Adrenal gland (tissue), 5 donors: ENCODE results near the gene SAMD9.

Source experiments
- CTCF ChIP-seq, 6 experiments: fragments of 450-650 bp in 4 of 6; fragments of 200-600 bp in 2 of 6; sonication (generic) in 1 of 6; IDR thresholded peaks; 1 replicate in 5 of 6; 2 replicates in 1 of 6; pipeline versions ENCODE4 v1.5.1 to v1.8.0; 2016 to 2021; ENCODE audit warnings: antibody characterized with exemption in 6 of 6, mild to moderate bottlenecking in 2 of 6, moderate library complexity in 1 of 6
- POLR2A ChIP-seq, 2 donors: fragments of 450-650 bp; IDR thresholded peaks; one replicate each; pipeline ENCODE4 v1.6.1; 2017; ENCODE audit warnings: antibody characterized with exemption in 2 of 2, mild to moderate bottlenecking in 2 of 2, moderate library complexity in 1 of 2
- donor health status: DM: no; HTN: no; CAD: no.

GRCh38 chr7:93060865-93061264 is 56.9 kb downstream of the SAMD9 start:
- no peak for TF ChIP-seq CTCF (IDR thresholded peaks at IDR 0.05)
- no peak for TF ChIP-seq POLR2A (IDR thresholded peaks at IDR 0.05)
